ENCODE results near the gene ZBTB40.

ZBTB40 gene

GRCh38 chr1:22489278-22489677 is 37.6 kb downstream of the ZBTB40 start:
- Histone ChIP-seq H3K79me2 (ENCODE audit: insufficient read depth, low read length) (peaks cover 19% of the 10 kb centered on the region), H3K9me3 (ENCODE audit: insufficient read depth, low read depth, low read length) (no peaks in the 10 kb centered on the region), H4K20me1 (ENCODE audit: insufficient read depth, low read length, poor library complexity, severe bottlenecking) (no peaks in the 10 kb centered on the region), H3F3A (ENCODE audit: low read depth) (no peaks in the 10 kb centered on the region), H3K9ac (ENCODE audit: low read depth, low read length, poor library complexity, severe bottlenecking) (no peak overlapping the region), H2AFZ (ENCODE audit: low read length) (no peak overlapping the region), H3K4me1 (ENCODE audit: insufficient read depth, low read length, poor library complexity, severe bottlenecking) (peaks cover 6% of the 10 kb centered on the region), H3K4me3 (ENCODE audit: low read length, poor library complexity, severe bottlenecking) (no peak overlapping the region), H3K27me3 (ENCODE audit: insufficient read depth, low read length, poor library complexity, severe bottlenecking) (no peaks in the 10 kb centered on the region), H3K4me2 (ENCODE audit: low read depth, low read length, poor library complexity, severe bottlenecking) (no peak overlapping the region), H3K9me2 (replicated peaks; ENCODE audit: low read depth, low read length) (no peaks in the 10 kb centered on the region), H3K36me3 (ENCODE audit: insufficient read depth, low read length) (peaks cover 36% of the 10 kb centered on the region)
- TF ChIP-seq, protein P1, sequence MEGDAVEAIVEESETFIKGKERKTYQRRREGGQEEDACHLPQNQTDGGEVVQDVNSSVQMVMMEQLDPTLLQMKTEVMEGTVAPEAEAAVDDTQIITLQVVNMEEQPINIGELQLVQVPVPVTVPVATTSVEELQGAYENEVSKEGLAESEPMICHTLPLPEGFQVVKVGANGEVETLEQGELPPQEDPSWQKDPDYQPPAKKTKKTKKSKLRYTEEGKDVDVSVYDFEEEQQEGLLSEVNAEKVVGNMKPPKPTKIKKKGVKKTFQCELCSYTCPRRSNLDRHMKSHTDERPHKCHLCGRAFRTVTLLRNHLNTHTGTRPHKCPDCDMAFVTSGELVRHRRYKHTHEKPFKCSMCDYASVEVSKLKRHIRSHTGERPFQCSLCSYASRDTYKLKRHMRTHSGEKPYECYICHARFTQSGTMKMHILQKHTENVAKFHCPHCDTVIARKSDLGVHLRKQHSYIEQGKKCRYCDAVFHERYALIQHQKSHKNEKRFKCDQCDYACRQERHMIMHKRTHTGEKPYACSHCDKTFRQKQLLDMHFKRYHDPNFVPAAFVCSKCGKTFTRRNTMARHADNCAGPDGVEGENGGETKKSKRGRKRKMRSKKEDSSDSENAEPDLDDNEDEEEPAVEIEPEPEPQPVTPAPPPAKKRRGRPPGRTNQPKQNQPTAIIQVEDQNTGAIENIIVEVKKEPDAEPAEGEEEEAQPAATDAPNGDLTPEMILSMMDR (conservative IDR thresholded peaks at IDR 0.05; ENCODE audit: low read length), result no peak
- no peak for TF ChIP-seq EZH2phosphoT487 (IDR thresholded peaks at IDR 0.05; ENCODE audit: borderline replicate concordance)

GRCh38 chr1:22489823-22490222 is 38.2 kb downstream of the ZBTB40 start:
- Histone ChIP-seq H3K9ac (ENCODE audit: low read depth, low read length, poor library complexity, severe bottlenecking) (no peak overlapping the region), H3K9me2 (replicated peaks; ENCODE audit: low read depth, low read length) (no peaks in the 10 kb centered on the region), H3K27me3 (ENCODE audit: insufficient read depth, low read length, poor library complexity, severe bottlenecking) (no peaks in the 10 kb centered on the region), H3K36me3 (ENCODE audit: insufficient read depth, low read length) (peaks cover 40% of the 10 kb centered on the region), H3K79me2 (ENCODE audit: insufficient read depth, low read length) (peaks cover 19% of the 10 kb centered on the region), H3K9me3 (ENCODE audit: insufficient read depth, low read depth, low read length) (no peaks in the 10 kb centered on the region), H3K4me3 (ENCODE audit: low read length, poor library complexity, severe bottlenecking) (no peak overlapping the region), H3K4me1 (ENCODE audit: insufficient read depth, low read length, poor library complexity, severe bottlenecking) (peaks cover 3% of the 10 kb centered on the region), H2AFZ (ENCODE audit: low read length) (no peak overlapping the region), H3K4me2 (ENCODE audit: low read depth, low read length, poor library complexity, severe bottlenecking) (no peak overlapping the region), H4K20me1 (ENCODE audit: insufficient read depth, low read length, poor library complexity, severe bottlenecking) (no peaks in the 10 kb centered on the region), H3F3A (ENCODE audit: low read depth) (no peaks in the 10 kb centered on the region)
- TF ChIP-seq, protein P1 (conservative IDR thresholded peaks at IDR 0.05; ENCODE audit: low read length), result no peak
- TF ChIP-seq EZH2phosphoT487 (IDR thresholded peaks at IDR 0.05; ENCODE audit: borderline replicate concordance), result no peak

- H3K4me1 ChIP-seq (ENCODE audit: insufficient read depth, low read length, poor library complexity, severe bottlenecking), result no peaks in the 10 kb centered on the region
- no peaks in the 10 kb centered on the region for H3K9me3 ChIP-seq (ENCODE audit: insufficient read depth, low read depth, low read length)
- H3K79me2 ChIP-seq (ENCODE audit: insufficient read depth, low read length), result peaks cover 19% of the 10 kb centered on the region
- H3K27me3 ChIP-seq (ENCODE audit: insufficient read depth, low read length, poor library complexity, severe bottlenecking), result no peaks in the 10 kb centered on the region
- H3K9me2 ChIP-seq (replicated peaks; ENCODE audit: low read depth, low read length), result no peaks in the 10 kb centered on the region
- no peak overlapping the region for H3K4me2 ChIP-seq (ENCODE audit: low read depth, low read length, poor library complexity, severe bottlenecking)
- H4K20me1 ChIP-seq (ENCODE audit: insufficient read depth, low read length, poor library complexity, severe bottlenecking), result no peaks in the 10 kb centered on the region
- no peak overlapping the region for H3K9ac ChIP-seq (ENCODE audit: low read depth, low read length, poor library complexity, severe bottlenecking)
- H3K4me3 ChIP-seq (ENCODE audit: low read length, poor library complexity, severe bottlenecking), result no peak overlapping the region
- peaks cover 44% of the 10 kb centered on the region for H3K36me3 ChIP-seq (ENCODE audit: insufficient read depth, low read length)
- no peak overlapping the region for H2AFZ ChIP-seq (ENCODE audit: low read length)
- no peak for TF ChIP-seq EZH2phosphoT487 (IDR thresholded peaks at IDR 0.05; ENCODE audit: borderline replicate concordance)
- TF ChIP-seq, protein P1 (conservative IDR thresholded peaks at IDR 0.05; ENCODE audit: low read length), result no peak
- H3F3A ChIP-seq (ENCODE audit: low read depth), result no peaks in the 10 kb centered on the region
Observed at GRCh38 chr1:22490309-22490708, 38.7 kb downstream of the ZBTB40 start.
